Gastrocnemius medialis (tissue), 4 donors: ENCODE measurements around the gene ORAI2.

Experiments used
- CTCF ChIP-seq, 5 experiments: fragments of 450-650 bp in 3 of 5; fragments of 200-600 bp in 2 of 5; sonication (generic) in 2 of 5; IDR thresholded peaks in 4 of 5; conservative IDR thresholded peaks in 1 of 5; 1 replicate in 4 of 5; 2 replicates in 1 of 5; pipeline ENCODE4 v1.5.1; 2016 to 2019; ENCODE audit warnings: antibody characterized with exemption in 5 of 5, mild to moderate bottlenecking in 3 of 5, moderate library complexity in 3 of 5
- POLR2A ChIP-seq, 2 donors: fragments of 450-650 bp; IDR thresholded peaks; one replicate each; pipeline ENCODE4 v1.6.1; 2017; ENCODE audit warnings: antibody characterized with exemption in 2 of 2, mild to moderate bottlenecking in 2 of 2, moderate library complexity in 2 of 2

GRCh38 chr7:102410918-102411317 is 22.5 kb upstream of the ORAI2 start:
- TF ChIP-seq POLR2A (IDR thresholded peaks at IDR 0.05) (no peak), CTCF (IDR thresholded peaks at IDR 0.05 in 4 of 5, conservative IDR thresholded peaks at IDR 0.05 in 1 of 5) (no peak)
